ENCODE measurements around the gene ARHGAP27.

- TF ChIP-seq CTCF (conservative IDR thresholded peaks at IDR 0.05) (no peak), EZH2 (IDR thresholded peaks at IDR 0.05; ENCODE audit: low read depth) (no peak)
Measured at GRCh38 chr17:45384789-45385262, 47.8 kb downstream of the ARHGAP27 start.

Data from PC-9 (cell line).